Inflammatory macrophage treated with lipopolysaccharide for 1 hour (primary cell): ENCODE results near the gene BSN.

Experiments used
- DNase-seq, 2 donors: peaks; one replicate each; pipeline ENCODE4 v3.0.0-alpha.2; 2020 to 2022

The BSN gene

GRCh38 chr3:49602877-49603411, 48.7 kb downstream of the BSN start:
- DNase-seq: no peak

GRCh38 chr3:49606427-49606826, 52.1 kb downstream of the BSN start:
- no peak for DNase-seq

GRCh38 chr3:49607105-49607591, 52.9 kb downstream of the BSN start:
- no peak for DNase-seq

- DNase-seq: no peak
Observed at GRCh38 chr3:49607796-49608195, 53.5 kb downstream of the BSN start.

- no peak for DNase-seq
Observed at GRCh38 chr3:49609314-49609713, 55.0 kb downstream of the BSN start.

- no peak for DNase-seq
Observed at GRCh38 chr3:49609815-49610214, 55.5 kb downstream of the BSN start.

- no peak for DNase-seq
Observed at GRCh38 chr3:49610666-49611280, 56.5 kb downstream of the BSN start.

- DNase-seq: no peak
Observed at GRCh38 chr3:49611291-49611690, 57.0 kb downstream of the BSN start.

- no peak for DNase-seq
Observed at GRCh38 chr3:49611719-49612118, 57.4 kb downstream of the BSN start.

- no peak for DNase-seq
Observed at GRCh38 chr3:49614936-49615335, 60.7 kb downstream of the BSN start.

GRCh38 chr3:49616061-49616460, 61.8 kb downstream of the BSN start:
- no peak for DNase-seq

GRCh38 chr3:49616491-49616941, 62.2 kb downstream of the BSN start:
- no peak for DNase-seq

GRCh38 chr3:49617390-49618013, 63.2 kb downstream of the BSN start:
- DNase-seq: no peak

GRCh38 chr3:49618412-49618811, 64.1 kb downstream of the BSN start:
- DNase-seq: no peak

- DNase-seq: no peak
Observed at GRCh38 chr3:49619649-49620048, 65.4 kb downstream of the BSN start.

GRCh38 chr3:49620728-49621127, 66.5 kb downstream of the BSN start:
- no peak for DNase-seq

- no peak for DNase-seq
Observed at GRCh38 chr3:49623071-49623470, 68.8 kb downstream of the BSN start.

- no peak for DNase-seq
Observed at GRCh38 chr3:49625071-49625470, 70.8 kb downstream of the BSN start.

- DNase-seq: no peak
Observed at GRCh38 chr3:49626101-49626581, 71.9 kb downstream of the BSN start.

- no peak for DNase-seq
Observed at GRCh38 chr3:49626796-49627195, 72.5 kb downstream of the BSN start.

- DNase-seq: no peak
Observed at GRCh38 chr3:49627634-49628033, 73.4 kb downstream of the BSN start.

- DNase-seq: no peak
Observed at GRCh38 chr3:49628249-49628648, 74.0 kb downstream of the BSN start.

- no peak for DNase-seq
Observed at GRCh38 chr3:49629451-49629850, 75.2 kb downstream of the BSN start.

GRCh38 chr3:49629866-49630265, 75.6 kb downstream of the BSN start:
- no peak for DNase-seq
